CD4-positive, alpha-beta T cell treated with Interleukin-6 at 100 ng/mL for 8 hours (primary cell): ENCODE results near the gene ARL4C.
A peak's percentile ranks its signal among the peaks of the same experiment; 100 is the strongest.

Experiments
- DNase-seq: peaks from one replicate; pipeline ENCODE4 v3.0.0-alpha.2; 2020; ENCODE audit warnings: mixed read lengths, low spot score

The ARL4C gene

DNA sequence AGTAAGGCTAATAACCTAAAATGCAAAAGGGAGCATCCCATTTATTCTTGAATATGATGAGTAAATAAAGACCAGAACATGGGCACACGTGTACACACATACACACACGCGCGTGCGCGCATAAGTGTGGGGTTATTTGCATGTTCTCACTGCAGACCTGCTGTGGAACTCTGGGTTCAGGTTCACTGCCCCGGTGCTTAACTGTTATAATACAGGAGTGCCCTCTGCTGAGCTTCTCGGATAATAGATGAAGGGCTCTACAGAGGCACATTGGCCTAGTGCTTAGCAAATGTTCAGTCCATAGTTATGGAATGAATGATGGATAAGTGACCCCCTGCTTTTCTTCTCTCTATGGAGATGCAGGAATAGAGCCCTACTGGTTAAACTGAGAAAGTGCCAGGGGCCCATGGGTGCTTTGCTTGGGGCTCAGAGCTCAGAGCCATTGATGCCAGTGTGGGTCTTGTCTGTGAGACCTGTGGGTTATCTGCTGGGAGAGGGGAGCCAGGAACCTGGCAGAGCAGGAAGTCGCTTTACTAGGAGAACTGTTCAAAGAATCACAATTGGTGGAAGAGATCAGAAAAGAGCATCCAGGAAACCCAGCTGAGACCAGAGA lies 3.6 kb upstream of the ARL4C start:
- peak; percentile 86 for DNase-seq

GRCh38 chr2:234497594-234498235 lies 834 bp upstream of the ARL4C start:
- DNase-seq = no peak

- peak; percentile 55 for DNase-seq
Measured at GRCh38 chr2:234496055-234496834, 636 bp downstream of the ARL4C start.

GRCh38 chr2:234495251-234496054 lies 1.4 kb downstream of the ARL4C start:
- DNase-seq = peak; percentile 25

DNA sequence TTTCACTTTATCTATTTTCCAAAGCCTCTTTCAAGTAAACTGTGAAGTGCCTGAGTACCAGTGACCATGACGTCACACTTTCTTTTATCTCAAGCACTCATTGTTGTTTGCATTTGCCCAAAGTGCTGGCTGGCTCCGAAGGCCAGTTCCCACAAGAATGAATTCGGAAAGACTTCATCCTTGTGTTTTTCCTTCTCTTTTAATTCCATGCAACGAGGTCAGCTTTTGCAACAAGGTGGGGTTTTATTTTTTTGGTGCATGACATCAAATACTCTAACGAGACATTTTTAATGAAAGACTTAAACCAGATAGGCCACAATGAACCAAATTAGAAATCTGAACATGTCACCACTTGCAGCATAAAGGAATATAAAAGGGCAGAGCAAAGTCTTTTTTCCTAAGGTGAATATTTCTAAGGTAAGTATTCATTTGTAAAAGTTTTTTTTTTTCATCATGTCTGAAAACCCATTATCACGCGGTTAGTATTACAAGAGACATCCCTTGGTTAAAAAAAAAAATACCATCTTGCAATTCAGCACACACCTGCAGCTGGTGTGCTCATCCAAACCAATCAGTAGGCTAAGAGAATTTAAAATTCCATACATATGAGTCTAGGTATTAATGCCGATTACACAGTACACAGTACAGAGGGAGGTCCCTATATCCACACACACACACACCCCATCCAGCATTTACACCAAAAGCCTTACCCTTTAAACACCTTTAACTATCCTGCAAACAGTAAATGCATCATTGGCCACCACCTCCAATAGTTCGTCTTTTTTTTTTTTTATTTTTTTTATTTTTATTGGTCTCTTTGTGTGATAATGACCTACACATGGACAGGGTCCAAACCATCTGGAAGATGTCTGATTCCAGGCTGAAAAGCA lies 2.3 kb downstream of the ARL4C start:
- peak; percentile 56 for DNase-seq

GRCh38 chr2:234493796-234494195 lies 3.1 kb downstream of the ARL4C start:
- no peak for DNase-seq

DNA sequence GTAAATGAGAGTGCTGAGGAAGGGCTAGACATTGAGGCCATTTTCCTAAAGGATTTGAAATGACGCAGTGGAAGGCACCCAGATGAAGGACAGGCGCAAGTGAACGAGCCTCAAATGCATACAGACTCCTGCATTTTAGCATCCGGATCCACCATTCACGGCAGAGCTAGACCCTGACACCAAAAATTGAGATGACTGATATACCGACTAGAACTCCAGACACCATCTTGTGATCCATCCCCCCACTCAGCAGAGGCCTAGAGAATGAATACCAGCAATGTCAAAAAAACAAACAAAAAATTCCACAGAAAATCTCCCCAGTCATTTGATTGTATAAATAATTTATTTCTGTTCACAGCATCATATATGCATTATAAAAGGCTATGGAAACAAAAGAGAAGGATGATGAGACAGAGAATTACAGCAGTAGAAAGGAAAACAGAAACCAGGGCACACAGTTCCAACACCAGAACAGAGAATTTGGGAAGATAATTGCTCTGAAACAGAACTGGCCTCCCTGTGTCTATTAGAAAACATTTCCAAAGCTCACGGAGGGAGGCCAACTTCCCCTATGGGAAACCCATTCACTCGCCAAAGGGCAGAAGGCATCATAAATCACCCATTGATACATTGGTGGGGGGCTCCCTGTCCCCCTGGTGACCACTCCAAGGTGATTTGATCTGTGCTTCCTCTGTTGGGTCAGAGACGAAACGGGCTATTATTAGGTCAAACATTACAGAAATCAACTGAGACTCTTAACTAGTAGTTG lies 4.0 kb downstream of the ARL4C start:
- peak; percentile 25 for DNase-seq

GRCh38 chr2:234491897-234492296 lies 5.0 kb downstream of the ARL4C start:
- peak; percentile 35 for DNase-seq

DNA sequence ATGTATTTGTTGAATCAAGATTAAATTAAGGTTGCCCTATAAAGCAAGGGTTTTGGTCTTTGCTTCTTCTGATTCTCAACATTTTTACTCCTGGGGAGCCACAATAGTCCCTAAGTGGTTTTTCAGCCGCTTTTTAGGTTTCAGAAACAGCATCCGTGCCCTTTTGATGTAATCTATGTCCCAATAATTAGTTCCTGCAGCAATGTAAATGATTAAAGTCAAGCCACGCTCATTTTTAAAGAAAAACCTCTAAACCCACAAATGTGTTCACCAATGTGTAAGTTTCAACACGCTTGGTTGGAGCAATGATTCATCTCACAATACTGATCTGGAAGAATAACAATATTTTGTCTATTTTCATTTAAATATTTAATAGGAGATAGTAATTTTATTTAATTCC lies 5.6 kb downstream of the ARL4C start:
- peak; percentile 30 for DNase-seq

DNA sequence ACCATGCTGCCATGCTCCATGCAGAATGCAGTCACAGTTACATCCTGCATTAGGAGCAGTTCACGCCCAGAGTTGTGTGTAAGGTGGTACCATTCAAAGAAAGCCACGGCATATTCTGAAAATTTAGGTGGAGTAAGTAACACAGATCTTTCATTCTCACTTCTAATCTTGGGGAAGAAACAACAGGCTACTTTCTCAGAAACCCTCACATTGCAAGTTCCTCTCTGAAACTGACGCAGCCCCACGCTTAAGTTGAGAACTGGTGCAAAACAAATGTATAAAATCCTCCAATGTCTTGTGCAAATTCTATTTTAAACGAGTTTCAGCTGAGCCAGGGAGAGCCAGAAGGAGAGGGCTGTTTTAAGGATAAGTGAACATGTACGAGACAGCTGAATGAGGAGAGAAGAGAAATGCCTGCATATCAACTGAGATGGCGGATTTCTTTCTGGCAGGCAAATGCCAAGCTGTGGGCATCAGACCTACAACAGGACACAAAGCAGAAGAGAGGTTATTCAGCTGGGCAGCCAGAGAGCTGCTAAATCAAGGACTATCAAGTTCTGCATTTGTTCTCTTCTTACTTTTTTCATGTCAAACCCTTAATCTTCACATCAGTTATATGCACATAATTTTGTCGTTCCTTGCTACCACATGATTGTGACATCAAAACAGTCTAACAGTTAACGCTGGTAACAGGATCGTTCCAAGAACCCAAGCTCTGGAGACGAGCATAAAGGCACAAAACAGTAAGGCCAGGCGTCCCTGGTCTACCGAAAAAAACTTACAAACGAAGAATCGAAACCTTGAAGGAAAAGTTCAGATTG lies 6.4 kb downstream of the ARL4C start:
- DNase-seq = peak; percentile 52

DNA sequence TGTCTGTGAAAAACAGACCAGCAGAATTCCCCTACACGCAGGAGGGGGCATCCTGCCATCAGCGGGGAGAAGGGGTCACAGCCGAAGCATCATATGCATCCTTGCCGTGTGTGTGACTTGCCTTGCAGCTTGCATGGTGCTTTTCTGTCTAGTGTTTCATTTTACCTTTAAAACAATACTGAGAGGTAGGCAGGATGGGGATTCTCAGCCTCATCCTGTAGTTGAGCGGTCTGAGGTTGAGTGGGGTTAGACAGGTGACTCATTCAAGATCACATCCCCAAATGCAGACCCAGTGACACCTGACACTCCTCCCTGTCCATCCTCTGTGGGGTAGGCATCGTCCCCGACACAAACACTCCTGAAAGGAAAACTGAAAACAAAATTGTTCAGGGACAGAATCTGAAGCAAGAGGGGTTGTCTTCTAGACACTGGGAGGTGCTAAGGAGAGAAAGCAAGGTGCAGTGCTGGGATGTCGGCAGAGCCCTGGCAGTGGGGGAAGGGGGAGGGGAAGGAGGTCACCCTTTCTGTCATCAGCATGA lies 7.9 kb downstream of the ARL4C start:
- DNase-seq = peak; percentile 83

- no peak for DNase-seq
Measured at GRCh38 chr2:234488486-234488885, 8.4 kb downstream of the ARL4C start.

DNA sequence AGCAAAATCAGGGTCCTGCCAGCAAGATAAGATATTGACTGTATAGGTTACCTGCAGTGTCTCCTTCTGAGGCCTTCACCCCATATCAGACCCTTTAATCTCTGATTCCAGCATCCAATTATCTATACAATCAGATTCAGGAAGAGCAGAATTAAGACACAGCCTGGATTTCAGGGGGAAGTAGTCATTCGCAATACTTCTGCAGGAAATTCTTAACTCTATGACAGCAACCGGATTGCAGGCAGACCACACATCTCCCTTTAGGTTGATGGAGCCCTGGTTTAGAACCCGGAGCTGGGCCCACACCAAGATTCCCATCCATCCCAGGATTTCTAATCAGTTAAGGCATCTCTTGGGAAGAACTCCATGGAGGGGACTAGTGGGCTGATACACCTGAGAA lies 9.5 kb downstream of the ARL4C start:
- DNase-seq = no peak

- peak; percentile 82 for DNase-seq
Measured at GRCh38 chr2:234483568-234484251, 13.2 kb downstream of the ARL4C start.

DNA sequence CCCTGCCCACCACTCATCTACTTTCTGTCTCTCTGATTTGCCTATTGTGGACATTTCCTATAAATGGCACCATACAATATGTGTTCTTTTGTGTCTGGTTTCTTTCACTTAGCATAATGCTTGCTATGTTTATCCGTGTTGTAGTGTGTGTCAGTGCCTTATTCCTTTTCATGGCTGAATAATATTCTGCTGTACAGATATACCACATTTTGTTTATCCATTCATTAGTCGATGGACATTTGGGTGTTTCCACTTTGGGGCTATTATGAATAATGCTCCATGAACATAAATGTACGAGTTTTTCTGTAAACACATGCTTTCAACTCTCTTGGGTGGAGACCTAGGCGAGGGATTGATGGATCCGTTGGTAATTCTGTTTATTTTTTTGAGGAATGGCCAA lies 15.6 kb downstream of the ARL4C start:
- no peak for DNase-seq

GRCh38 chr2:234480337-234480736 lies 16.5 kb downstream of the ARL4C start:
- DNase-seq = no peak

- no peak for DNase-seq
Measured at GRCh38 chr2:234479465-234479864, 17.4 kb downstream of the ARL4C start.

- DNase-seq = no peak
Measured at GRCh38 chr2:234478121-234478858, 18.6 kb downstream of the ARL4C start.
